Measurements from ENCODE around the gene RNPEP. TPM values are rescaled to one million over a fixed set of nuclear protein-coding genes. Genes with fewer than 3 reads are reported as not detected.
A peak's percentile ranks its signal among the peaks of the same experiment; 100 is the strongest.
"Not testable (repeated sequence)": the region's sequence is repeated elsewhere in the genome, so short reads cannot be mapped to it uniquely, and the experiment has no call there.

The RNPEP gene
- total RNA-seq, 1 donor from 2014 or later: 15.4 TPM

DNA sequence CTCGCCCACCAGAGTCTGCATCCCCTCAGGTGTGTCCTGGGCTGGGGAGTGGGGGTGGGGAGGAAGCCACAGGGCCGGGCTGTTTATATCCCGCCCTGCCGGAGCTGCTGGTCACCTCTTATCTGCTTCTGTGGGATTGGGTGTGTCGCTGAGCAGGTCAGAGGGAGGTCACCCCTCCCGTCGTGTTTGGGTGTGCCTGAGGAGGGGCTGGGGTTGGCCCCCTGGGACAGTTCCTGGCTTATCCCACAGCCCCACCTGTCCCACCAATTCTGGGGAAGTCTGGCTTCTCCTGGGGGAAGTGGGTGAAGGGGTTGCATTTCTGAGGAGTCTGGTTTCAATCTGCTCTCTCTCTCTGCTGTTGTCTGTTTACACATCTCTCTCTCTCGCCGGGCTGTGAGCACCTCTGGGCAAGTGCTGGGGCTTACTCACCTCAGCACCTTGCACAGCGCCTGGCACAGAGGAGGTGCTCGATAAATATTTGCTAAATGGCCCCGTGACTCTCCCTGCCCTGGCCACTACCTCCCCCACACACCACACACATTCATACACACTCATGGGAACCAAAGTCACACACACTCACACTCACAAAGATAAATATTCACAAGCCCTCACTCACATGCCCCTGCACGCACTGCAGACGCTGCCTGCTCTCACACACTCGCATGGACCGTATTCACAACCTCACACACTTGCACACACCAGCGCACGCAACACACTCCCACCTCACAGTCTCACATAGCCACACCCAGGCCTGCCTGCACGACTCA, 36.2 kb downstream of the RNPEP start:
- DNase-seq (no peak), ATAC-seq (ENCODE audit: poor library complexity) (peak; percentile 53)
- intact Hi-C loops (cut with DNase I): no loop called here

DNA sequence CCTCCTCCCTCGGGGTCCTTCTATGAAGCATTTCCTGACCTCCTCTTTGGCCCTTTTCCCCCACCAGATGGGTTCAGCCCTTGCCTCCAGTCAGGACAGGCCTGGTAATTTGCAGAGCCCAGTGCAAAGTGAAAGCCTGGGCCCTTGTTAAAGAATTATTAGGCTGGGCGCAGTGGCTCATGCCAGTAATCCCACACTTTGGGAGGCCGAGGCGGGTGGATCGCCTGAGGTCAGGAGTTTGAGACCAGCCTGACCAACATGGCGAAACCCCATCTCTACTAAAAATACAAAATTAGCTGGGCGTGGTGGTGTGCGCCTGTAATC, 36.7 kb downstream of the RNPEP start:
- intact Hi-C loops (cut with DNase I); ATAC-seq (ENCODE audit: poor library complexity); DNase-seq: not testable (repeated sequence)

GRCh38 chr1:202023001-202023433, 40.6 kb downstream of the RNPEP start:
- intact Hi-C loops (cut with DNase I): no loop called here
- DNase-seq: no peak

GRCh38 chr1:202029171-202029665, 46.8 kb downstream of the RNPEP start:
- intact Hi-C loops (cut with DNase I): no loop called here
- no peak for ATAC-seq (ENCODE audit: poor library complexity)
- DNase-seq: no peak

More at GRCh38 chr1:202023001-202023433, 40.6 kb downstream of the RNPEP start:
- ATAC-seq (ENCODE audit: poor library complexity): peak; percentile 46

DNA sequence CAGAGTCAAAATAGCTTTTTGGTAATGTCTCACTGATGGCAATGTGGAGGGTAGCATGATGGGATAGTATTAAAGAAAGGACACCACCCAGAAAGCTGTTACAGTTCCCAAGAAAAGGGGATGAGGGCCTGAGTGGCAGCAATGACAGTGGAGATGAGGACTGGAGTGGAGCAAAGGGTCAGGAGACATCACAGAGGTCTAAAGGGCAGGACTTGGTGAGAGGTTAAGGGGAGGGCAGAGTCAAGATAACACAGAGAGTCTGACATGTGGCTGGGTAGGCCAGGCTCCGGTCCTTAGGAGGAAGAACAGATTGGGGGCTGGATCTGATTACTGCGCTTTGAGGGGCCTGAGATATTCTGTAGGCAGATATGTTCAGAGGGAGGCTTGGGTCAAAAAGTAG, 47.3 kb downstream of the RNPEP start:
- ATAC-seq (ENCODE audit: poor library complexity): no peak
- intact Hi-C loops (cut with DNase I): no loop called here

DNA sequence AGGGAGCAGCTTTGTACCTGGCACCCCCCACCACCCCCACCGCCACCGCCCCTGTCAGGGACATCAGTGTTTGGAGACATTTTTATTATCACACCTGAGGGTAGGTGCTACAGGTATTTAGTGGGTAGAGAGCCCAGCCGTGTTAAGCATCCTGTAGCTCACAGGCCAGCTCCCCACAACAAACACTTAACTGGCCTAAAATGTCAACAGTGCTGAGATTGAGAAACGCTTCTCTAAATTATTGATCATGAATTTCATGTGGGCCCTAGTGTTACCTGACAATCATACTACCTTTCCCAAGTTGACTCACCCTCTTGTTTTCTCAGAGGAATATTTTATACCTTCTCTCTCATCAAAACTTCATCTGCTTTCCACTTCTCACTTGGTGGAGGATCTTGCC, 49.3 kb downstream of the RNPEP start:
- ATAC-seq (ENCODE audit: poor library complexity) (no peak), DNase-seq (no peak)
- intact Hi-C loops (cut with DNase I): no loop called here

More for the DNA sequence above, 47.3 kb downstream of the RNPEP start:
- DNase-seq: no peak

DNA sequence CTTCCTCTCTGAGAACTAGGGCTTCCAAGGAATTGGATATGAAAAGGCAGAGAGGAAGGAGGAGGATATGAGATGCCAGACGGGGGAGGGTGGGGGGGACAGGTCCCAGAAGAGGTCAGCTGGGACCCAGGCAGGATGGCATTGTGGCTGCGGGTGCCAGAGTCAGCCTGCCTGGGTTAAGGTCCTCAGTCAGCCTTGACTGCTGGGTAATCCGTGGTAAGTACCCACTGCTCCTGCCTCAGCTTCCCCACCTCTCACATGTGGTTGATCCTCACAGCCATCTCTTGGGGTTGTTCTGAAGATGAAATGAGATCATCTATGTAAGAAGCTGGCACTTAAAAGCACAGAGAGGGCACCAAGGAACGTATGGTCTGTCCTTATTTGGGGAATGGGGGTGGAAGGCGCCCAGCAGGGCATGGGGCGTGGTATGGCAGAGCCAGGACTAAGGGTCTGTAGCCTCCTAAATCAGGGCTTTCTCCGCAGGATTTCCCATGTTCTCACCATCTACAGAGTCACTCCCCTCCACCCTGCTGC, 51.8 kb downstream of the RNPEP start:
- no peak for ATAC-seq (ENCODE audit: poor library complexity)
- intact Hi-C loops (cut with DNase I): no loop called here
- no peak for DNase-seq

DNA sequence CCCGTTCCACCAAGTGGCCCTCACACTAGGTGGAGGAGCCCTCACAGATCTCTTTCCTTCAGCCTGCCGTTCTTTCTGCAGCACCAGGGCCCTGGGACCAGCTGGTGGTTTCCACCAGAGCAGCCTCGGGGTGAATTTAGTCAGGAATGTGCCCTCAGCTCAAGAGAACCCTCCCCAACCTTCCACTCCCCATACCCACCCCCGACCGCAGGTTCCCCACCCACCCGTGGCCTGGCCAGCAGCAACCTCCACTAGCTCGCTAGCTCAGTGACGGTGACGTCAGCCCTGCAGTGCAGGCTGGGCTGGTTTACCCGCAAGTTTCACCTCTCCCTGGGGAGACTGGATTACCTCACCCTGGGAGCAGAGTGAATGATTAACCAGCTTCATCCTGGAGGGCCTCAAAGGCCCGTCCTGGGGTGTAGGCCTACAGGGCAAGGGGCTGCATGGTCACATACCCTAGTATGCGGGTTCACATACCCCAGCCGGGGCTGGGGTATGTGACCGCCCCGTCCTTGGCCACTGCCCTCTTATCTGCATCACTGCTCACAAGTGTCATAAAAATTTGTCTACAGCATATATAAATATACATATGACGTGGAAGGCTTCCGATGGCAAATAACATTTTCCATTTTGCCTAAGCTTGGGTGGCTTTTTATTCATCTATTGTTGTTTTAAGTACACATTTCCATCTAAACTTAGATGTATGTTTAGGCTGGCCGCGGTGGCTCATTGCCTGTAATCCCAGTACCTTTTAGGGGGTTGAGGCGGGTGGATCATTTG, 52.4 kb downstream of the RNPEP start:
- DNase-seq: peak; percentile 83
- intact Hi-C loops (cut with DNase I): no loop called here
- ATAC-seq (ENCODE audit: poor library complexity): peak; percentile 95

DNA sequence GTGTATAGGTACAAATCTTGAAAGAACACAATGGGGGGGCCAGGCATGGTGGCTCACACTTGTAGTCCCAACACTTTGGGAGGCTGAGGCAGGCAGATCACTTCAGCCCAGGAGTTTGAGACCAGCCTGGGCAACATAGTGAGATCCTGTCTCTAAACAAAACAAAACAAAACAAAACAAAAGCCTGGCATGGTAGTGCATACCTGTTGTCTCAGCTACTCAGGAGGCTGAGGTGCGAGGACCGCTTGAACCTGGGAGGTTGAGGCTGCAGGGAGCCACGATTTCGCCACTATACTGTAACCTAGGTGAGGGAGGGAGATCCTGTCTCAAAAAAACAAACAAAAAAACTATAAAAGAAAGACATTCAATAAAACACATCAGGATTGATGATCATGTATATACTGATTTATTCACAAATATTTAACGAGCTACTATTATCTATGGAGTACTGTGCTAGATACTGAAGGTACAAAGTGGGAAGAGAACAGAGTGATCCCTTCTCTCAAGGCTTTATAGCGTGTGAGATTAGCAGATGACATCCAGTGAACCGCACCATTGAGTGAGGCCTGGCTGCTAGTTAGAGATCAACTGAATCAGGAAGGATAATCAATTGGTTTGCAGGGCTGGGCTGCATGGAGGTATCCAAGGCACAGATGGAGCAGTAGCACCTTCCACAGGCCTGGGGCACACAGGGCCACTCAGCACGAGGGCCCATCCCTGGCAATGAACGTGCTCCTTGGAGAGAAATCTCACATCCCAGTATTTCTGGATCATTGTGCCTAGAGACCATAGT, 54.3 kb downstream of the RNPEP start:
- no peak for DNase-seq
- intact Hi-C loops (cut with DNase I): no loop called here
- no peak for ATAC-seq (ENCODE audit: poor library complexity)

DNA sequence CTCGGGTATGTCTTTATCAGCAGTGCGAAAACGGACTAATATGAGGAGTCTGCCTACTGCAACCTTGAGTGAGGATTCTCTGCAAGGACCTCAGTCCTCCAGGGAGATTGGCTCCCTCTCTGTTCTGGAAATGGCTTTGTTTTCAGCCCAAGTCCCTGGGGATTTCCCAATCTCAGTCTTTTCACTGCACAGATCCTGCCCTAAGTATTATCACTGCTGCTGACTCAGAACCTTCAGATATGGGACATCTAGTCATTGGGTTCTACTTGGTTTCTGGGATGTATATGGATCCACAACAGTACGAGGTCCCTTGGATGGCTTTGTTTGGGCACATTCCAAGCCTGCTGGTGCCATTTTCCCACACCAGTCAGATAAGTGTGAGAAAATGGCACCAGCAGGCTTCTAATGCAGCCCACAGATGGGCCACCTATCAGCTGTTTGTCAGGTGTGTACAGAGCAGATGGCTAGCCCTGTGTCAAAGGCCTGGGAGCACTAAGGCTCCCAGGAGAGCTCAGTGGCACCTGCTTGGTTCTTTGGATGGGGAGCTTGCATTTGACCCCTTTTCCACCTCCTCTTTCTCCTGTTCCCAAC, 55.4 kb downstream of the RNPEP start:
- ATAC-seq (ENCODE audit: poor library complexity) (no peak), DNase-seq (no peak)
- intact Hi-C loops (cut with DNase I): no loop called here

DNA sequence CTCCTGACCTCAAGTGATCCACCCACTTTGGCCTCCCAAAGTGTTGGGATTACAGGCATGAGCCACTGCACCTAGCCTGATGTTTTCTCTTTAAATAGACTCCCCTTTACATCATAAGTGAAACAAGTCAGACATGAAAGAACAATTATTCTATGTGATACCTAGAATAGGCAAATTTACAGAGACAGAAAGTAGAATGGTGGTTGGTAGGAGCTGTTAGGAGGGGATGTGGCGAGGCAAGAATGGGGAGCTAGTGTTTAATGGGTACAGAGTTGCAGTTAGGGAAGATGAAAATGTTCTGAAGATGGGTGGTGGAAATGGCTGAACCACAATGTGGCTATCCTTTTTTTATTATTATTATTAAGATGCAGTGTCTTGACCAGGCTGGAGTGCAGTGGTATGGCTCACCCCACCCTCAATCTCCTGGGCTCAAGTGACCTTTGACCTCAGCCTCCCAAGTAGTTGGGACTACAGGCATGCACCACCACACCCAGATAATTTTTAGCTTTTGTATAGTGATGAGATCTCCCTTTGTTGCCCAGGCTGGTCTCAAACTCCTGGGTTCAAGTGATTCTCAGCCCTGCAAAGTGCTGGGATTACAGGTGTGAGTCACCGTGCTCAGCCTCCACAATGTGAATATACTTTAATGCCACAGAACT, 56.4 kb downstream of the RNPEP start:
- intact Hi-C loops (cut with DNase I): no loop called here
- DNase-seq: no peak
- ATAC-seq (ENCODE audit: poor library complexity): no peak

GRCh38 chr1:202045705-202046104, 63.3 kb downstream of the RNPEP start:
- ATAC-seq (ENCODE audit: poor library complexity): no peak
- DNase-seq: no peak
- intact Hi-C loops (cut with DNase I): no loop called here

GRCh38 chr1:202046227-202046626, 63.8 kb downstream of the RNPEP start:
- no peak for DNase-seq
- intact Hi-C loops (cut with DNase I): no loop called here
- ATAC-seq (ENCODE audit: poor library complexity): no peak

DNA sequence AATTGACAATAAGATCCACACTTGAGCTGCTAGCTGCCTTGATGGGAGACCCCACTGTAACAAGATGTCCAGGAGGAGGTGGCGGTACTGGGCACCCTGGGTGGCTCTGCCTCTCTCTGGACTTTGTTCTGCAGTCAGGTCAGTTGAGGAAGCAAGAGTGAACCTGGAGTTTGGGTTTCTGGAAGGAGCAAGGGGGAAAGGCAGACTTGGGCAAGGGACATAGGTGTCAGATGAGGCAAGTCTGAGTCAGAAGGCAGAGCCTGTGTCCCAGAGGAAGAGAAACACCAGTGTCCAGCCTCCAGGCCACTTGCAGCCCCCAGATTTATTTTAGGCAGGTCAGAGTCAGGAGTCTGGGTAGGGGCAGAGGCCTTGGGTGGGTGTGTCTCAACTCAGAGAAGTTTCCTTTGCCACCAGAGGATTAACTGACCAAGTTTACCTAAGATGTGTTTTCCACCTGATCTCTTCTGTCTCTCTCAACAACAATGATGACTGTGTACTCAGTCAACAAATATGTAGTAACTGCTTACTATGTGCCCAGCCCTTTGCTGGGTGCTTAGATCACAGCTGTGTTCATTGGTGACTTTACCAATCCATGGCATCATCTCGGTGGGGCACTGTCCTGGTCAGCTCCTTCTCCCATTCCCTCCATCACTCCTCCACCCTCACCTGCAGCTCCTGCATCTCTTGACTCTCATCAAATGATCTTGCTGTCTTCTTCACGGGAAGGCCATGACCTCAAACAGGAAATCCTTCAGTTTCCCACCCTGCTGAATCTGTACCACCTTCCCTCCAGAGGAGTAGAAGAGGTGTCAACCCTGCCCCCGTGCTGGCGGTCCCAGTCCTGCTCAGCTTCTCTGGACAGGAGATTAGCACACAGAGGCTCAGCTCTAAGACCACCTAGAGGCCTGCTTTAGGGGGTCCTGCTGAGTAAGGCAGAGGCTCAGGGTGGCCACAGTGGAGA, 64.6 kb downstream of the RNPEP start:
- DNase-seq (no peak), ATAC-seq (ENCODE audit: poor library complexity) (no peak)
- intact Hi-C loops (cut with DNase I): no loop called here

DNA sequence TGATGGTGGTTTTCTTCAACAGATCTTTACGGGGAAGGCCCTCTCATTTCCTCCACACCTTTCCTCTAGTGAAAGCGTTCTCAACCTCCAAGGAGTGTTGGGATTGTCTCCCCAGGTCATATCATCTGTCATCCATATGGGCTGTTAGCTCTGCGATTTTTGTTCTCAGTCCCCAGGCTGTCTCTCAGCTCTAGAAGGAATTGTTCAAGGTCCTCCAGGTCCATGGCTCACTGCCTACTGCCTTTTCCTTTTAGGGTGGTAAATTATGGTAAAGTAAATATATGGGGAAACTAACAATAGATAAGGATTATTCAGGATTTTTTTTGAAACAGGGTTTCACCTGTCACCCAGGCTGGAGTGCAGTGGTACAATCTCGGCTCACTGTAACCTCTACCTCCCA, 65.5 kb downstream of the RNPEP start:
- ATAC-seq (ENCODE audit: poor library complexity) (no peak), DNase-seq (no peak)
- intact Hi-C loops (cut with DNase I): no loop called here

DNA sequence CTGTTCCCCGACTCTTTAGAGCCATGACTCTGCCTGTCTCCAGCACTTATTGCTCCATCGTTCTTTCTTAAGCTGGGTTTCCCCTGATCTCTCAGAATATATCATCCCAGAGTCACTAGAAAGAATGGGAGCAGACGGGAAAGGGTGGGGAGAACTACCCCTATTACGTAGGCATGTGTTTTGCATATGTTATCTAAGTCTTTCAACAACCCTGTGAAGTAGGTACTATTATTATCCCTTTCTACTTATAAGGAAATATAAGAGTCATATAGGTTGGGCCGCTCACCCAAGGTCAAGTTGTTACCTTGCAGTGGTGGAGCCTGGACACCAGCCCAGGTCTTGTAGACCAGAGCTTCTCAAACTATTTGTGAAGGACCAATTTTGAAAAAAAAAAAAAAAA, 66.7 kb downstream of the RNPEP start:
- no peak for DNase-seq
- ATAC-seq (ENCODE audit: poor library complexity): peak; percentile 78
- intact Hi-C loops (cut with DNase I): no loop called here

DNA sequence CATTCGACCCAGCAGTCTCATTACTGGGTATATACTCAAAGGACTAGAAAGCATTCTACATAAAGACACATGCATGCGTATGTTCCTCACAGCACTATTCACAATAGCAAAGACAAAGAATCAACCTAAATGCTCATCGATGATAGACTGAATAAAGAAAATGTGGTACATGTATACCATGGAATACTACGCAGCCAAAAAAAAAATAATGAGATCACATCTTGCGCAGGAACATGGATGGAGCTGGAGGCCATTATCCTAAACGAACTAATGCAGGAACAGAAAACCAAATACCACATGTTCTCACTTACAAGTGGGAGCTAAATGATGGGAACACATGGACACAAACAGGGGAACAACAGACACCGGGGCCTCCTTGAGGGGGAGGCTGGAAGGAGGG, 71.6 kb downstream of the RNPEP start:
- intact Hi-C loops (cut with DNase I): no loop called here

More for the DNA sequence above, 71.6 kb downstream of the RNPEP start:
- ATAC-seq (ENCODE audit: poor library complexity) (no peak), DNase-seq (no peak)
